ENCODE results near the gene PAM16.

PAM16 gene

DNA sequence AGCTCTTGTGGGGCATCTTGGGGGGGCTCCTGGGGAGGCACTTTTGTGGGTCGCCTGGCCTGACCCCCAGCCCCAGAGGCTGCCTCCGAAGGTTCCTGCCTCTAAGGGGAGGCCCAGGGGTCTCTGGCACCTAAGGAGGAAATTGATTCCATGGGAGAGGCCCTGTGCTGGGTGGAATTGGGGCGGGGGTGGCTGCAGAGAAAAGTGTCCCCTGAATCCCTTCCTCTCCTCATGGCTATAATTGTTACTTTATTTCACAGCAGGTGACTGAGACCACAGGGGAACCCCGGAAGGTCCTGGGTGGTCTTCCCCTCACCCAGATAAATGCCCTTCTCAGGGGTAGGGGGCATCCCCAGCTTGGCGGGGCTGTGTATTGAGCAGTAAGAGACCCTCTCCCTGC lies 32.2 kb downstream of the PAM16 start:
- peak in 1 of 4 experiments; percentile 1 for DNase-seq

GRCh38 chr16:4318451-4318910 lies 32.6 kb downstream of the PAM16 start:
- peak in 1 of 4 experiments; percentile 1 for DNase-seq

GRCh38 chr16:4317532-4318450 lies 33.3 kb downstream of the PAM16 start:
- DNase-seq: peak in 1 of 4 experiments; percentile 4

GRCh38 chr16:4316864-4317531 lies 34.1 kb downstream of the PAM16 start:
- DNase-seq: no peak

DNA sequence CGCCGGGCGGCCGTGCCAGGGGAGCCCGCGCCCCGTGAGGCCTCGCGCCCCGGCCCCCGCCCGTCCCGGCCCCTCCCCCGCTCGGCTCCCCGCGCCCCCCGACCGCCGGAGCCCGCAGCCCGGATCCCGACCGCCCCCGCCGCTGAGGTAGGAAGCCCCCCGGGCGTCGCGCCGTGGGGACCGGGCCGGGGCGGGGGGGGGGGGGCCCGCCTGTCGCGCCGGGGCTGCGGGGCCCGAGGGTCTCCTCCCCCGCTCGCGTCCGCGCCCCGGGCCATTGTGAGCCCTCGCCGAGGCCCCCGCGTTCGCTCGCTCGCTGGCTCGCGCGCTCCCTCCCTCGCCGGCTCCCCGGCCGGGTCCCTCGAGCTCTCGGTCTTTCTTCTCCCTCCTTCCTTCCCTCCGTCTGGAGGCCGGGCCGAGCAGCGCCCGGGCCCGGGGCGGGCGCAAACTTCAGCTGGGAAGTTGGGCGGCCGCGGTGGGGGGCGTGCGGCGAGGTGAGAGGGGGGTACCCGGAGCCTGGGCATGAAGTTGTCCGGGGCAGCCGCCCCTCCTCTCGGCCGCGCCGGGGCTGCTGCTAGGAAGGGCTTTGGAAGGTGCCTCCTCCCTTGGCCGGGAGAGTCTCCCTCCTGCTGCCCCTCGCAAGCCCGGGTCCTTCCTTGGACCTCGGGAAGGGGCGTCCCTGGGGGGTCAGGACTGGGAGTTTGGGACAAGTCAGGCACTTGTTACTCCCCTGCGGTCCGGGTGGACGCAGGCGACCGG lies 34.8 kb downstream of the PAM16 start:
- DNase-seq: peak in 2 of 4 experiments; percentile 40 to 46

DNA sequence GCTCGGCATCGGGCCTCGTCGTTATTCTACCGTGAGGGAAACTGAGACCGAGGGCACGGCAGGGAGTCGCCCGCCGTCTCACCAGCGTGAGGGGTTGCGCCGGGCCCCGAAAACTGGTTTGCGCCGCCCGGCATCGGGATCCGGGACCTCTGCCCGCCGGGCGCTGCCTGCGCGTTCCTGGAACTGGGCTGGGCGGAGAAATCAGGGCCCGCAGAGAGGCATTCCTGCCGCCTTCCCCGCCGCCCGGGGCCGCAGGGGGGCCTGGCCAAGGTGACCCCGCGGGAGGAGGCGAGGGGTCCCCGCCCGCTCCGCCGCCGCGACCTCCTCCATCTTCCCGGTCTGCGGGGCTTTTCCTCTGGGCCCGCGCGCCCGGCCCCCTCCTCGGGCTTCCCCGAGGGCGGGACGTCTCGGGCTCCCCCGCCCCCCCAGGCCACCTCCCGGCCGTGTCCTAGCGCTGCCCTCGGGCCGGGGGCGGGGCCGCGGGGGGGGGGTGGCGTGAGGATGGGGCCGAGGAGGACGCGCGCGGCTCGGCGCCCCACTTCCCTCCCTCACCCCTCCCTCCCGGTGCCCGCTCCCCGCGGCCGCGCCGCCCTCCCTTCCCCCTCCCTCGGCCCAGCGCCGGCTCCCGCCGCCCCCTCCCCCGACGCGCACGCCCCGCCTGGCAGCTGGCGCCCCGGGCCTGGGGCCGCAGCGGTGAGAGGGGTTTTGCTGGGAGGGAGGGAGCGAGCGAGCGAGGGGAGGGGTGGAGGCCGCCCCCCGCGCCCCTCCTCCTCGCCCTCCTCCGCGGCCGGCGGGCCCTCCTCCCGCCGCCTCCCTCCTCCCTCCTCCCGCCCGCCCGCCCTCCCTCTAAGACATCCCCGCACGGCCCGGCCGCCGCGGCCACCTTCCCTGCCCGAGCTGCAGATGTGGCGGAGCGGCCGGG lies 35.7 kb downstream of the PAM16 start, which contains the start of gene GLIS2:
Gene GLIS2 (plus strand): TSS at position 882 of the 922 bp plus-strand sequence. CDS start 16,214 bp downstream, outside the sequence.
- peak in 2 of 4 experiments; percentile 38 to 50 for DNase-seq

DNA sequence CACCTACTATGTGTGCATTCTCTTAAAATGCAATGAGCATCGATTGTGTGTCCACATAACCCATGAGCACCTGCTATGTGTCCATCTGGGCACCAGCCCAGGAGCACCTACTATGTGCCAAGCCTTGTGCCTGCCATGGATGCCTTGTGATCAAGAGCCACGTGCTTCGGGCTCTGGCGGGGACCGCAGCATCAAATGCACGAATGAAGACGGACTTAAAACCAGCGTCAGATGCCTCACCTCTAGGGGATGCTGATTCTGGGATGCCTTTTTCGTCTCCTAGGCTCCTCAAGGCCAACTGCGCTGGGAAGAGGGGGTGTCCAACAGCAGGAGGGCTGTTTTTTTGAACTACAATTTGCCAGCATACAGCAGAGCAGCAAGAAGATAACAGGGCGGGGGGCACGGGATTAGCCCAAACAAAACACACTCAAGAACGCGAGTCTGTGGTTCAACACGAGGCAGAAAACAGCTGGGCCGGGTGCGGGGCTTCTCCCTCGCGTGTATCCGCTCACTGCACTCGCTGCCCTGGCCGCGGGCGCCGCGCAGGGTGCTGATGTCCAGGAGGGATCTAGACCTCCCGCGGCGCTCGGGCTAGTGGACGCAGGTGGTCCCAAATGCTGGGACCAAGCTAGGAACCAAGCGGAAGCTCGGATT lies 36.5 kb downstream of the PAM16 start:
- DNase-seq: no peak

- peak; percentile 62 to 81 (median 69) for DNase-seq
These were observed 37.3 kb downstream of the PAM16 start for GRCh38 chr16:4313563-4314531.

DNA sequence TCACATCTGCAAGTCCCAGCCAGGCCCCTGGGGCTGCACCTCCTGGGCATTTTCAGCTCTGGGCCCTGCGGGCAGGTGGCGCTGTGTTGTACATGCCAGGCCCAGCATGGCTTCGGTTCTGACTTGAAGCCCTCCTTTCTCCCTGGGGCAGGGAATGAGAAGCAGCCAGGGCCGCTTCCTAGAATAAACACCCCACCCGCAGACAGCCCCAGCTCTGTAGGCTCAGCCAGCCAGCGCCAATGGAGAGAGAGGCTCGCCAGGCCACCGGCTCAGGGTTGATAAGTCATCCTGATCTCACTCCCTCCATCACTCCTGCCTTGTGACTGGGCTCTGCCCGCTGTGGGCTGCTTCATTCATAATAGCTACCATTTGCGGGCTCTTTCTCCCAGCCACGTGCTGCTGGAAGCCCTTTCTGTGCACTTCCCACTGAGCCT lies 41.3 kb downstream of the PAM16 start:
- peak; percentile 62 to 80 (median 66) for DNase-seq

DNA sequence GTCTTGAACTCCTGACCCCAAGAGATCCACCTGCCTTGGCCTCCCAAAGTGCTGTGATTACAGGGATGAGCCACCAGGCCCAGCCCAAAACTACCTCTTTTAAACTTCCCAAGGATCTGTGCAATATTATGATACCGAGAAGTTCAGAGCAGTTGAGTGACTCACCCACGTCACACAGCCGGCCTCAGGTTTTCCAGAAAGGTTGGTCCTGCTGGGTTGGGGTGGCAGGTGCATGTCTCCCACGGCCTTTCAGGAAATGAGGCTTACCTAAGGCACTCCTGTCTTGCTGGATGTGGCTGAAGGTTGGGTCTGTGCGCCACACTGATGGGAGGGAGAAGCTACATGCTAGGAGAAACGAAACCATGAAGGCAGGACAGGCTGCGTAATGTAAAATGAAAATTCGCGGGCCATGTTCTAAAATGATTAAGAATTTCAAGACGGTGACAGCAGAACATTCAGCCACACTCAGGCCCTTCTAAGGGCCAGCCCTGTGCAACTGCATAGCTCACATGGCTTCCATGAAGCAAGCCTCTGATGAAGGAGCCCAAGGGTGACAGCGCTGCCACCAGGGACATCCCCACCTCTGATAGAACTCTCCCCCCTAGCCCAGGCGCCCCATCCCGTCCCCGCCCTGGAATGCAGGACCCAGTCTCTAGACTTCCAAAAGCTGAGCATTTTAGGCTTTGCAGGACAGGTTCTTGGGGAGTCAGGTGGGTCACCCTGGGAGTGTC lies 41.9 kb downstream of the PAM16 start:
- DNase-seq: peak in 1 of 4 experiments; percentile 17

- peak; percentile 97 to 98 (median 98) for DNase-seq
These were observed 43.7 kb downstream of the PAM16 start for GRCh38 chr16:4307215-4308037.

- no peak for DNase-seq
These were observed 44.5 kb downstream of the PAM16 start for GRCh38 chr16:4306470-4307214.

- no peak for DNase-seq
These were observed 47.1 kb downstream of the PAM16 start for GRCh38 chr16:4303973-4304372.

DNA sequence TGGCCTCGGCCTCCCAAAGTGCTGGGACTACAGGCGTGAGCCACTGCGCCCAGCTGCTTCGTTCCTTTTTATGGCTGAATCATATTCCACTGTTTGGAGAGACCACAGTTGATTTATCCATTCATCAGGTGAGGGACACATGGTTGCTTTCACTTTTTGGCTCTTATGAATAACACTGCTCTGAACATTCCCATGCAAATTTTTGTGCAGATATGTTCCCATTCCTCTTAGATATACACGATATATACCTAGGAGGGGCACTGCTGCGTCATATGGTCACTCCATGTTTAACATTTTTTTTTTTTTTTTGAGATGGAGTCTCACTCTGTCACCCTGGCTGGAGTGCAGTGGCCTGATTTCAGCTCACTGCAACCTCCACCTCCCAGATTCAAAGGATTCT lies 49.2 kb downstream of the PAM16 start:
- DNase-seq: no peak

DNA sequence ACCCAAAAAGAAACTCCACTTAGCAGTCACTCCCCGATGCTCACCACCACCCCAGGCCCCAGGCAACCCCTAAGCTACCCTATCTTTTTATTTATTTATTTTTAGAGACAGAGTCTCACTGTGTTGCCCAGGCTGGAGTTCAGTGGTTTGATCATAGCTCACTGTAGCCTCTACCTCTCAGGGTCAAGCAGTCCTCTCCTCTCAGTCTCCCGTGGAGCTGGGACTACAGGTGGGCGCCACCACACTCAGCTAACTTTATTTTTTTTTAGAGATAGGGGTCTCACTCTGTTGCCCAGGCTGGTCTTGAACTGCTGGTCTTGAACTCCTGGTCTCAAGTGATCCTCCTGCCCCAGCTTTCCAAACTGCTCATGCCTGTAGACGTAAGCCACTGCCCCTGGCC lies 49.9 kb downstream of the PAM16 start:
- no peak for DNase-seq

- no peak for DNase-seq
These were observed 52.2 kb downstream of the PAM16 start for GRCh38 chr16:4298761-4299522.

Data from suppressor macrophage (primary cell).